Epithelial cell of prostate (primary cell): ENCODE results near the gene CHI3L2.

ENCODE experiments used
- DNase-seq: peaks from one replicate; pipeline ENCODE4 v3.0.0-alpha.2; 2011; ENCODE audit warnings: low read depth, low spot score
- H3K27ac ChIP-seq: fragments of 450-650 bp; 2 replicates; pipeline ENCODE4 v1.5.1; 2017; ENCODE audit warnings: mild to moderate bottlenecking

Gene CHI3L2

DNA sequence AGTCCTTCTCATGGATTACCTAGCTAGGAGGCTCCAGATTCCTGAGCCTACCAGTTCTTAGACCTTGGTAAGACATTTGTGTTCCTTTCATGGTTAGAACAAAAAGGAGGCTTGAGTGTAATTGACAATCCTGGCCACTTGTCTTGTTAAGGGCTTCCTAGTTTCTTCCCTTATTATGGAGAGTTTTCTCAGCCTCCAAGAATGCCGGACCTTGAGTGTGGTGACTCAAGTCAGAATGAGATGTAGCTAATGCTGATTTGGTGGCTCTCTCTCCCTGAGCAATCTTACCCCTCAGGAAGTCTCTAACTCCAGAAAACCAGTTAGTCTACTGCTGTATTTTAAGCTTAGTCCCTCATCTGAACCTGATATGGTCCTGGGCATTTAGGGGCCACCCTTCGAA, 14.3 kb downstream of the CHI3L2 start:
- H3K27ac ChIP-seq = no peak overlapping the region
- no peak for DNase-seq

GRCh38 chr1:111242805-111243523, 15.5 kb downstream of the CHI3L2 start:
- no peak overlapping the region for H3K27ac ChIP-seq
- no peak for DNase-seq

- no peak for DNase-seq
Observed at GRCh38 chr1:111247125-111247838, 19.8 kb downstream of the CHI3L2 start.

GRCh38 chr1:111249960-111250359, 22.4 kb downstream of the CHI3L2 start:
- no peak for DNase-seq
- H3K27ac ChIP-seq = no peak overlapping the region

More at GRCh38 chr1:111247125-111247838, 19.8 kb downstream of the CHI3L2 start:
- no peak overlapping the region for H3K27ac ChIP-seq

- H3K27ac ChIP-seq = no peak overlapping the region
- DNase-seq = no peak
Observed at GRCh38 chr1:111251570-111251969, 24.1 kb downstream of the CHI3L2 start.

DNA sequence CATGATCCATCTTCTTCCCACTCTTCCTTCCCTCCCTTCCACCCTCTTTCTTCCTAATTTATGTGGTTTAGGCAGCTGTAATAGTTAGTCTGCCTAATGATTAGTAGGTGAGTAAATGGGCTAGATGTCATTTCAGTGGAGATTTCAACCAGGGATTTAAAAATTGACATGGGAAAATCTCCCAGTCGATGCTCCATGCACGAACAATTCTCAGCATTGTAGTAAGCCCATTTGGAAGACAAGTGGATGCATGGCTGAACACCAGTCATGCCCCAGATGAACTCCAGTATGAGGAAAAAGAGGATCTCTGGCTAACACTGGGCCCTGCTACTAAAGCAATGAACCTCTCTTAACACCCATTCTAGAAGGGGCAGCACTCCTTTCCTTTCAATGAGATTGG, 25.3 kb downstream of the CHI3L2 start:
- DNase-seq = no peak
- no peak overlapping the region for H3K27ac ChIP-seq

DNA sequence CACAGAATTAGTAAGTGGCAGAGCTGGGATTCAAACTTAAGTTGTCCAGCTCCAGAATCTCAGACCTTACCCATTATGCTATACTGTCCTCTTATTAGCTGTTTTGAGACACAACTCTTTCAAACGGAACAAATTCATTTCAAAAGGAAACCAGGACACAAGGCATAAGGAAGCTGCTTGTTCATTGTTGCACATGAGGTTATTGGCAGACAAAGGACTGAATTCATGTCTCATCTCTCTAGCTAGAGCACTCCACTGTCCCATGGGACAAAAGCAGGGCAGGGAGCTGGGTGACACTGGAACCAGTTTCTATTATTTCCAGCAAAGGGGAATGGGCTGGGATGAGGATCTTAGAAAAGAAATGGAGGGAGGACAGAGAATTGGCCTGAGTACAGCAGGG, 26.4 kb downstream of the CHI3L2 start:
- no peak overlapping the region for H3K27ac ChIP-seq

GRCh38 chr1:111256988-111257658, 29.6 kb downstream of the CHI3L2 start:
- DNase-seq = no peak
- no peak overlapping the region for H3K27ac ChIP-seq

More for the DNA sequence above, 26.4 kb downstream of the CHI3L2 start:
- no peak for DNase-seq

GRCh38 chr1:111267801-111268508, 40.4 kb downstream of the CHI3L2 start:
- H3K27ac ChIP-seq = no peak overlapping the region
- DNase-seq = no peak

DNA sequence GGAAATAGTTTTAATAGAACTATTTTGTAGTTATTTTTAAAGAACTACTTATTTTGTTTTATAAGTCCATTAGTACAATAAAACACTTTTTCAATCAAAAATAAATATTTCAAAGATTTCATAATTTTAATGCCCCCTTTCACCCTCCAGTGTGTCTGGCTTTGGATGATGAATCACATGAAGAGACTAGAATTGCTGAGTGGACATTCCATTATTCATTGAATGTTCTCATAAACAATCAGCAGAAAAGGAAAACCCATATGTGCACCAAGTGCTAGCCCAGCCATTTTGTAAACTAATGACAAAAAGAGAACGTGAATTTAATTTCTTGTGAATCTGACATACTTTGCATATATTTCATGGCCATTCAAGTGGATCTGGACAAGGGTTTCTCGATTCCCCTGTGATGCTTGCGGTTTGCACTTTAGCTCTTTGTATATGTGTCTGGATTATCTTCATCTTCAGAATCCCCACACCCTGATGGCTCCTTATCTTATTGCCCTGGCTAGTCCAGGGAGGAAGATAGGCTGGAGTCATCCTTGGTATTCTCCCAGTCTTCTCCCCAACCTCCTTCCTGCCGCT, 42.4 kb downstream of the CHI3L2 start:
- no peak for DNase-seq
- no peak overlapping the region for H3K27ac ChIP-seq

DNA sequence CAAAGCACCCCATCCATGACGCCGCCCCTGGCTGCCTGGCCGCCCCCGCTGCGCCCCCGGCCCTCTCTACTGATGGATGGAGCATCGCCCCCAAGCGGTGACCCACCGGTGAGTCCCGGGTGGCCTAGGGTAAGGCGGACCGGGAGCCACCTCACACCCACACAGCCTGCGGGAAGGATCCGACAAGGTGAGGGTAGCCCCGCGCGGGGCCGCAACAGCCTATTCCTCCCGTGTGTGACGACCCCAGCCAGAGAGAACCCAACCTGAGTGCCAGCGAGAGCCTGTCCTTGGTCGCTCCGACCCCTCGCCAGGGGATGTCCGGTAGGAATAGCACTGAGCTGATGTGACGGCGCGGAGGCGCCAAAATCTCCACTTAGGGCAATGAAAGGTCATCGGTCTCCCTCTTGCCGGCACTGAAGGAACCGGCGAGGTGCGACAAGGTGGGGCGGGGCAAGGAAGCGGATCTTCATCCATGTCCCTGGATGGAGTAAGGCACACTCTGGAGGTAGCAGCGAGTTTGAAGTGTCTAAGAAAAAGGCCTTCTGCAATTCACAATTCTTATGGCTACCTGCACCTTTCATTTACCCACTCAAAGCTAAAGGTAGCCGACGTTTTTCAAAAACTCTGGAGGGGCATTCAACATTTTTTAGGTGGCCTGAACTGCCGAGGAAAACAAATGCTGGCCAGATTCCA, 43.4 kb downstream of the CHI3L2 start:
- no peak for DNase-seq
- no peak overlapping the region for H3K27ac ChIP-seq

DNA sequence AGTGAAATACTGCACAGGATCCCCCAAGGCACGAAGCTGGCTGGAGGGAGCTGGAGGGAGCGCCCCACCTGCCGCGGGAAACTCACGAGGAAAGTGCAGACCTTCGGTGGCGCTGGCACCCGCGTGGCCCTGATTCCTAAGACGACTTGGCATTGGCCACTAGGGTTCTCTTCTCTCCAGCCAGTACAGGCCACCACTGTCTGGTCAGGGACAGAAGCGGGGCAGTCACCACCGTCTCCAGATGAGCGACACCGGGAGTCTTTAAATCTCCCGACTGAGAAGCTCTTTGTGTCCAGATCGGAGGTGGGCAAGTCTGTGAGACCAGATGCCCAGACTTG, 43.9 kb downstream of the CHI3L2 start:
- DNase-seq = no peak

GRCh38 chr1:111272081-111272480, 44.6 kb downstream of the CHI3L2 start:
- DNase-seq = no peak
- H3K27ac ChIP-seq = no peak overlapping the region

More for the DNA sequence above, 43.9 kb downstream of the CHI3L2 start:
- no peak overlapping the region for H3K27ac ChIP-seq

GRCh38 chr1:111274653-111275052, 47.1 kb downstream of the CHI3L2 start:
- no peak for DNase-seq
- no peak overlapping the region for H3K27ac ChIP-seq

GRCh38 chr1:111275079-111275478, 47.6 kb downstream of the CHI3L2 start:
- peak; percentile 69 for DNase-seq
- H3K27ac ChIP-seq = no peak overlapping the region

DNA sequence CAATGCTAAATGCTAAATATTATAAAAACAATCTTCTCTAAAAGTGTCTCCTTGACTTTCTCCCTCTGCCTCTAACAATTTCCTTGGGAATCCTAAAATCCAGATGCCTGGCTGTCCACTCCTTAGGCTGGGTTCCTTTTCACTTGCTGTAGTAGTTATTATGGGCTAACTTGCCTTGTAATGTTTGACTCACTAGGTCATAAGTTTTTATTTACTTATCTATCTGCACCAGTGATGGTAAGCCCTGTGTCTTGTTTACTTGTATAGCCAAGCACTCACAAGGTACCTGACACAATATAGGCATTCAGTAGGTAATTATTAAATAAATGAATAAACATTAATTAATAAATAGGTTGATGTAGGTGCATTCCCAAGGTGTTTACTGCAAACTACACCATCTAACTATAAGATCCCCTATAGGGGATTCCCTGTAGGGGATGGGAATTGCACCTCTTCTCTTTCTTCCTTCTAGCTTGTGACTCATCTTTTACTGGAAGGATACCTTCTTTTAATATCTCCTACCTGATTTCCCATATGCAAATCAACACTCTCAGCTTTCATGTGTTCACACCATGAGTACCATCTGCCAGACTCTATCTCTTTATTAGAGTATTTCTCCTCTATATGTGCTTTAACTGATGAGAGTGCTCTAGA, 48.4 kb downstream of the CHI3L2 start:
- peak; percentile 18 for DNase-seq
- H3K27ac ChIP-seq = no peak overlapping the region

- no peak overlapping the region for H3K27ac ChIP-seq
- no peak for DNase-seq
Observed at GRCh38 chr1:111279144-111279543, 51.6 kb downstream of the CHI3L2 start.

- no peak for DNase-seq
- H3K27ac ChIP-seq = no peak overlapping the region
Observed at GRCh38 chr1:111280267-111280666, 52.8 kb downstream of the CHI3L2 start.

DNA sequence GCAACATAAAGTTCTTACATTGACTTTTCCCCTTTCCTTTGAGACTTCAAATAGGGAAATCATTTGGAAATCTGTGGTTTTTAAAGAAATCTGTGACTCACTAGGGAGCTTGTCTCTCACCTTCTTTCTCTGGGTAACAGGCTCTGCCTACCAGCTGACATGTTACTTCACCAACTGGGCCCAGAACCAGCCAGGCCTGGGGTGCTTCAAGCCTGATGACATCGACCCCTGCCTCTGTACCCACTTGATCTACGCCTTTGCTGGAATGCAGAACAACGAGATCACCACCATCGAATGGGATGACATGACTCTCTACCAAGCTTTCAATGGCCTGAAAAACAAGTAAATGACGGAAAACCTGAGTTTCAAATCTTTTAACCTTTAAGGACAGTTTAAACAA, 53.9 kb downstream of the CHI3L2 start:
- H3K27ac ChIP-seq = no peak overlapping the region
- no peak for DNase-seq
